Endothelial cell of umbilical vein (primary cell): ENCODE measurements around the gene DCLRE1A. TPM values are rescaled to one million over a fixed set of nuclear protein-coding genes. Genes with fewer than 3 reads are reported as not detected.

ENCODE experiments used
- BruUV-seq: library from RNA; stranded (reverse); fragments of 400-500 nt; replicated peaks from 2 replicates; lab custom pipeline; 2021; lab: Mats Ljungman, UMichigan
- CTCF ChIA-PET: fragments of 300-600, 350-600 bp; sonication (Branson Sonifier 250); formaldehyde crosslinking; loops from one replicate; lab custom pipeline; 2021; ENCODE audit warnings: antibody characterized with exemption, inconsistent platforms; lab: Charles Lee
- POLR2A ChIA-PET: fragments of 300-600, 350-600 bp; sonication (Branson Sonifier 250); formaldehyde crosslinking; loops from one replicate; lab custom pipeline; 2021; ENCODE audit warnings: antibody characterized with exemption, inconsistent platforms; lab: Charles Lee
- DNase-seq: peaks from one replicate; pipeline ENCODE4 v3.0.0-alpha.2; 2011; ENCODE audit warnings: low read depth, low spot score
- FAIRE-seq: peaks from 2 replicates; lab custom pipeline; 2011; peaks lifted over from hg19 to GRCh38; lab: Jason Lieb, UNC
- H2AFZ ChIP-seq: 2 replicates; pipeline ENCODE4 v1.6.0; 2012; ENCODE audit warnings: low read depth, low read length, control low read depth, inconsistent platforms
- H3K27ac ChIP-seq: 2 replicates; pipeline ENCODE4 v1.5.1; 2011; ENCODE audit warnings: low read depth, mild to moderate bottlenecking, control low read depth, low read length, moderate library complexity; ENCODE audit not compliant: insufficient read depth
- H3K27me3 ChIP-seq, 2 experiments: 2 replicates each; pipeline versions ENCODE4 v1.6.0 to v1.6.1; 2011; ENCODE audit warnings: low read length in 2 of 2, mixed read lengths in 1 of 2; ENCODE audit not compliant: control insufficient read depth in 2 of 2, insufficient read depth in 2 of 2
- H3K36me3 ChIP-seq, 2 experiments: 2 replicates in 1 of 2; 3 replicates in 1 of 2; pipeline ENCODE4 v1.5.1; 2011; ENCODE audit warnings: low read length in 2 of 2, mild to moderate bottlenecking in 1 of 2, moderate library complexity in 1 of 2; ENCODE audit not compliant: control insufficient read depth in 2 of 2, insufficient read depth in 2 of 2; ENCODE audit errors: extremely low read depth in 1 of 2
- H3K4me1 ChIP-seq: 3 replicates; pipeline ENCODE4 v1.5.1; 2011; ENCODE audit warnings: mild to moderate bottlenecking, low read length; ENCODE audit not compliant: control insufficient read depth, insufficient read depth; ENCODE audit errors: extremely low read depth
- H3K4me2 ChIP-seq: 2 replicates; pipeline ENCODE4 v1.6.1; 2011; ENCODE audit warnings: low read length, control low read depth, mixed read lengths; ENCODE audit not compliant: insufficient read depth
- H3K4me3 ChIP-seq, 3 experiments: fragments of 200-600 bp in 1 of 3; sonication (generic), shearing (Covaris generic) in 1 of 3; replicated peaks in 1 of 3; 2 replicates each; pipeline ENCODE4 v1.5.1; 2011 to 2016; ENCODE audit warnings: control low read depth in 3 of 3, low read length in 3 of 3, mild to moderate bottlenecking in 2 of 3, inconsistent platforms in 1 of 3, low read depth in 1 of 3, moderate library complexity in 1 of 3; ENCODE audit not compliant: insufficient read depth in 1 of 3
- H3K79me2 ChIP-seq: 2 replicates; pipeline ENCODE4 v1.6.0; 2012; ENCODE audit warnings: low read length, inconsistent platforms; ENCODE audit not compliant: control insufficient read depth, insufficient read depth
- H3K9ac ChIP-seq: replicated peaks from 2 replicates; pipeline ENCODE3; 2011; ENCODE audit warnings: low read length, control low read depth; ENCODE audit not compliant: insufficient read depth; ENCODE audit errors: extremely low read depth
- H3K9me1 ChIP-seq: replicated peaks from 3 replicates; pipeline ENCODE4 v1.6.0; 2011; ENCODE audit warnings: mild to moderate bottlenecking, low read length; ENCODE audit not compliant: control insufficient read depth, insufficient read depth; ENCODE audit errors: extremely low read depth
- H3K9me3 ChIP-seq: replicated peaks from 2 replicates; pipeline ENCODE4 v1.5.1; 2012; ENCODE audit warnings: low read length, inconsistent platforms; ENCODE audit not compliant: control insufficient read depth, insufficient read depth
- H4K20me1 ChIP-seq: replicated peaks from 2 replicates; pipeline ENCODE3; 2011; ENCODE audit warnings: mild to moderate bottlenecking, low read length; ENCODE audit not compliant: control insufficient read depth, insufficient read depth; ENCODE audit errors: extremely low read depth
- EZH2 ChIP-seq: IDR thresholded peaks from 2 replicates; pipeline ENCODE4 v1.6.1; 2012; ENCODE audit warnings: borderline replicate concordance, low read depth, mild to moderate bottlenecking, moderate library complexity, low read length, inconsistent platforms; ENCODE audit not compliant: severe bottlenecking
- FOS ChIP-seq: IDR thresholded peaks from 2 replicates; pipeline ENCODE4 v1.6.1; 2011; ENCODE audit warnings: mild to moderate bottlenecking, low read length, moderate library complexity, borderline replicate concordance; ENCODE audit not compliant: insufficient read depth
- GATA2 ChIP-seq: IDR thresholded peaks from 2 replicates; pipeline ENCODE4 v1.7.0; 2011; ENCODE audit warnings: low read depth, mild to moderate bottlenecking, moderate library complexity, mixed read lengths, low read length; ENCODE audit not compliant: insufficient read length, insufficient read depth
- JUN ChIP-seq: IDR thresholded peaks from 2 replicates; pipeline ENCODE4 v1.6.1; 2011; ENCODE audit warnings: borderline replicate concordance, low read depth; ENCODE audit not compliant: insufficient read length, insufficient read depth
- MYC ChIP-seq: IDR thresholded peaks from one replicate; pipeline ENCODE4 v1.6.1; 2011; ENCODE audit warnings: mild to moderate bottlenecking, low read depth, low read length
- POLR2A ChIP-seq: IDR thresholded peaks from 2 replicates; pipeline ENCODE4 v1.6.1; 2012; ENCODE audit warnings: low read depth, mild to moderate bottlenecking, control low read depth, low read length
- POLR2AphosphoS5 ChIP-seq: IDR thresholded peaks from 2 replicates; pipeline ENCODE4 v1.6.1; 2012; ENCODE audit warnings: low read depth, mild to moderate bottlenecking, control low read depth, low read length, moderate library complexity; ENCODE audit not compliant: insufficient read depth
- dilution Hi-C: fragments of 300-500 bp; cut with MboI; formaldehyde crosslinking; loops from one replicate; pipeline ENCODE4 v1.15.0; 2019; ENCODE audit warnings: low sequenced_read_pairs; ENCODE audit not compliant: extremely low pct_ligation_motif_present
- intact Hi-C: fragments of 100-400 bp; cut with micrococcal nuclease; formaldehyde crosslinking; loops from one replicate; pipeline ENCODE4 v1.10.0; 2022
- polyA plus RNA-seq, 4 experiments: library from polyadenylated mRNA; depleted of rRNA in 3 of 4; stranded (reverse) in 3 of 4; unstranded in 1 of 4; fragments of >200 nt; gene quantifications; 2 replicates each; pipeline versions ENCODE4 v1.2.1 to v1.2.3, GENCODE V29; 2011 to 2012; ENCODE audit warnings: missing spikeins in 1 of 4
- total RNA-seq: library from RNA; stranded (reverse); gene quantifications from 2 replicates; pipeline ENCODE4 v1.2.3, GENCODE V29; 2021
- TF ChIP-seq, protein P1 (sequence below): IDR thresholded peaks from 2 replicates; pipeline ENCODE4 v1.6.1; 2011; ENCODE audit not compliant: insufficient read depth, insufficient read length
- TF ChIP-seq, protein P2 (sequence below), 2 donors: IDR thresholded peaks; 1 replicate in 1 of 2; 2 replicates in 1 of 2; pipeline ENCODE4 v1.5.1; 2011; ENCODE audit warnings: low read length in 2 of 2, mild to moderate bottlenecking in 2 of 2, moderate library complexity in 2 of 2, control low read depth in 1 of 2, inconsistent platforms in 1 of 2, low read depth in 1 of 2; ENCODE audit not compliant: insufficient read depth in 1 of 2; ENCODE audit errors: extremely low read depth in 1 of 2

Gene DCLRE1A
- total and polyA plus RNA-seq, 2 donors (not counting 3 experiments of a cell fraction or from before 2014, with no cell fraction given): 3.6 to 6.7 TPM

DNA sequence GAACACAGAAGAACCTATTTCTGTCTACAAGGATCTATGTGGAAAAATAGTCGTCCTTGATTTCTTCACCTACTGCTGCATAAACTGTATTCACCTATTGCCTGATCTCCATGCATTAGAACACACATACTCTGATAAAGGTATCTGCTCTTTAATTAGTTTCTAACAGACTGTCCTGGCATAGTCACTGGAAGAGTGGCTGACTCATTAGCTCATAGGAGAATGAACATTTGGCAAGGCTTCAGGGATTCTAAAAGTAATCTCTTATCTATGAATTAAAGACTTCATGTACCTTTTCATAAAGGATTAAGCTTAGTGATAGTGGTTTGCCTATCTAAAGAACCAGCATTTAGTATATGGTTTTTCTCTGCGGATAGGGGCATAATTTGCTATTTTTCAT, 4.7 kb upstream of the DCLRE1A start:
- Histone ChIP-seq H3K9ac (no peak overlapping the region), H3K79me2 (peaks cover 41% of the 10 kb centered on the region), H3K4me2 (no peak overlapping the region), H3K27ac (no peak overlapping the region), H4K20me1 (no peaks in the 10 kb centered on the region), H3K36me3 (peaks cover 3 to 14% of the 10 kb centered on the region in 2 experiments), H3K9me1 (no peaks in the 10 kb centered on the region), H2AFZ (no peak overlapping the region), H3K4me1 (peaks cover 36% of the 10 kb centered on the region), H3K9me3 (no peaks in the 10 kb centered on the region), H3K4me3 (no peak overlapping the region), H3K27me3 (no peaks in the 10 kb centered on the region)
- dilution Hi-C loops: no loop called here
- DNase-seq (peak; percentile 33), FAIRE-seq (no peak)
- CTCF ChIA-PET: interaction anchor here (0.9 to 1.8 kb wide), 6 partner anchors 16 to 244 kb away, joined by 3 to 5 read pairs (median 3); partner anchors contain the start of gene CASP7
- TF ChIP-seq, protein P1, sequence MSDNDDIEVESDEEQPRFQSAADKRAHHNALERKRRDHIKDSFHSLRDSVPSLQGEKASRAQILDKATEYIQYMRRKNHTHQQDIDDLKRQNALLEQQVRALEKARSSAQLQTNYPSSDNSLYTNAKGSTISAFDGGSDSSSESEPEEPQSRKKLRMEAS: no peak
- no peak for TF ChIP-seq EZH2
- peak; percentile 52 for TF ChIP-seq FOS
- TF ChIP-seq JUN: no peak
- BruUV-seq: no TSS peak
- POLR2A ChIA-PET: no interaction called here
- intact Hi-C loops: no loop called here

DNA sequence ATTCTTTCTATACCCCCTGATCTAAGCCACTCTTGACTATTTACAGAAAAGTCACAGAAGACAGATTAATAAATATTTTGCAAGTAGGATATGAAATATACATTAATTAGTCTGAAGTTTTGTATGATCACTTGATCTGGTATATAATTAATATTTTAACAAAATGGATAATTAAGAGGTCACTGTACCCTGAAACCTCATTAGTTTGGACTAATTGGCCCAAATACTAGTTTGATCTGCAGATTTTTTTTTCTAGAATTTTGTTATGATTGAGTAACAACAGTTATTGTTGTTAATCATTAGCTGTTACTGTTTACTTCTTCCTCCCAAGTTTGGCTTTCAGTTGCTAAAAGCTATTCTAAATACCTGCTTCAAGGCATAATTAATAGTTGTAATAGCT, 3.3 kb upstream of the DCLRE1A start:
- peaks cover 41% of the 10 kb centered on the region for H3K79me2 ChIP-seq
- intact Hi-C loops: no loop called here
- peaks cover 38% of the 10 kb centered on the region for H3K4me1 ChIP-seq
- H3K27me3 ChIP-seq: no peaks in the 10 kb centered on the region
- TF ChIP-seq GATA2 (no peak), EZH2 (no peak), MYC (no peak), POLR2A (no peak), POLR2AphosphoS5 (no peak), JUN (no peak), FOS (no peak)
- TF ChIP-seq, protein P2, sequence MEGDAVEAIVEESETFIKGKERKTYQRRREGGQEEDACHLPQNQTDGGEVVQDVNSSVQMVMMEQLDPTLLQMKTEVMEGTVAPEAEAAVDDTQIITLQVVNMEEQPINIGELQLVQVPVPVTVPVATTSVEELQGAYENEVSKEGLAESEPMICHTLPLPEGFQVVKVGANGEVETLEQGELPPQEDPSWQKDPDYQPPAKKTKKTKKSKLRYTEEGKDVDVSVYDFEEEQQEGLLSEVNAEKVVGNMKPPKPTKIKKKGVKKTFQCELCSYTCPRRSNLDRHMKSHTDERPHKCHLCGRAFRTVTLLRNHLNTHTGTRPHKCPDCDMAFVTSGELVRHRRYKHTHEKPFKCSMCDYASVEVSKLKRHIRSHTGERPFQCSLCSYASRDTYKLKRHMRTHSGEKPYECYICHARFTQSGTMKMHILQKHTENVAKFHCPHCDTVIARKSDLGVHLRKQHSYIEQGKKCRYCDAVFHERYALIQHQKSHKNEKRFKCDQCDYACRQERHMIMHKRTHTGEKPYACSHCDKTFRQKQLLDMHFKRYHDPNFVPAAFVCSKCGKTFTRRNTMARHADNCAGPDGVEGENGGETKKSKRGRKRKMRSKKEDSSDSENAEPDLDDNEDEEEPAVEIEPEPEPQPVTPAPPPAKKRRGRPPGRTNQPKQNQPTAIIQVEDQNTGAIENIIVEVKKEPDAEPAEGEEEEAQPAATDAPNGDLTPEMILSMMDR (IDR thresholded peaks at IDR 0.05; ENCODE audit: extremely low read depth in 1 of 2, insufficient read depth in 1 of 2, low read depth in 1 of 2, low read length in 2 of 2): no peak
- TF ChIP-seq, protein P1: no peak
- H4K20me1 ChIP-seq: no peaks in the 10 kb centered on the region
- no peaks in the 10 kb centered on the region for H3K9me1 ChIP-seq
- no peak overlapping the region for H2AFZ ChIP-seq
- H3K27ac ChIP-seq: no peak overlapping the region
- POLR2A ChIA-PET: no interaction called here
- CTCF ChIA-PET: interaction anchor here (1.2 to 1.8 kb wide), 4 partner anchors 17 to 245 kb away, joined by 3 to 5 read pairs (median 4); no protein-coding TSS in a partner anchor
- peak overlapping the region; percentile 96 for H3K4me2 ChIP-seq
- peaks cover 3 to 14% of the 10 kb centered on the region in 2 experiments for H3K36me3 ChIP-seq
- no peak for DNase-seq
- peak overlapping the region in 1 of 3 experiments; percentile 87 for H3K4me3 ChIP-seq
- H3K9ac ChIP-seq: peak overlapping the region; percentile 98
- H3K9me3 ChIP-seq: no peaks in the 10 kb centered on the region
- dilution Hi-C loops: no loop called here
- FAIRE-seq: no peak
- BruUV-seq: no TSS peak
